ENCODE results near the gene BHMT2. TPM values are rescaled to one million over a fixed set of nuclear protein-coding genes. Genes with fewer than 3 reads are reported as not detected.

BHMT2 gene
- total RNA-seq, 1 donor from 2014 or later = 3.9 TPM

DNA sequence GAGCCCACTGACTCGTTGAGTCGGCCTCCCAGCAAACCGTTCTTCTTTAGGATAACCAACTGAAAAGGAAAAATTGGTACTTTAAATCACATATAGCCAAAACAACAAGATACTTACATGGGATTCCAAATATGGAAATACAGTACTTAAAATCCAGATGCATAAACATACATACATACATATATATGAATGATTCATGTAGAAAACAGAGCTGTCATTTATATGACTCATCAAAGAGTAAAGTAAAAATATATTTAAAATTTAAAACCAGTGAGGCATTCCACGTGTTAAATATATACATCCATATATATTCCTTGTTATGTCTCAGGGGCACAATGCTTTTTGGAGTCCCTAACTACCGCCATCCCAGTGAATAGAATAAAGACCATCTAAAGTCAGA, 36.8 kb upstream of the BHMT2 start:
- no peak for DNase-seq
- Histone ChIP-seq H3K36me3 (no peaks in the 10 kb centered on the region), H3K27me3 (ENCODE audit: low read depth) (no peaks in the 10 kb centered on the region), H3K9me3 (no peaks in the 10 kb centered on the region), H3K4me3 (no peak overlapping the region), H3K4me1 (no peaks in the 10 kb centered on the region), H3K27ac (no peak overlapping the region)
- no peak for TF ChIP-seq CTCF (IDR thresholded peaks at IDR 0.05)
- intact Hi-C loops (cut with DNase I) = no loop called here
- no peak for ATAC-seq

DNA sequence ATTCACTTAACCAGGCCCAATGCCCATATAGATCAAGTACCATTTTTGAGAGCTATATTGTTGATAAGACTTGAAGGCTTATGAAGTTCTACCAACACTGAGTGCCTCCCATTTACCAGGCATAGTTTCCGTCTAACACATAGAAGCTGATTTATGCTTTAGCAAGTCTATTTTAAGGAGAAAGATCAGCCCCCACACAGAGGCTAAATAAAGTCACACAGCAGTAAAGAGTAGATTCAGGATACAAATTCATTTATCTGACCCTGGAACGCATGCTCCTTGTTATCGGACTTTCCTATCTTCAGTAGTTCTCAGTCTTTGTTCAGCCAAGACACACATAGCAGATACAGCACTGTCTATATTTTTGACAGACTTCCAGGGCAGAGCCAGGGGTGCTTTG, 34.3 kb upstream of the BHMT2 start:
- no peak for TF ChIP-seq CTCF (IDR thresholded peaks at IDR 0.05)
- Histone ChIP-seq H3K9me3 (no peaks in the 10 kb centered on the region), H3K4me3 (no peak overlapping the region), H3K36me3 (no peaks in the 10 kb centered on the region), H3K27ac (no peak overlapping the region), H3K4me1 (no peaks in the 10 kb centered on the region), H3K27me3 (ENCODE audit: low read depth) (no peaks in the 10 kb centered on the region)
- no peak for DNase-seq
- no peak for ATAC-seq
- intact Hi-C loops (cut with DNase I) = no loop called here

DNA sequence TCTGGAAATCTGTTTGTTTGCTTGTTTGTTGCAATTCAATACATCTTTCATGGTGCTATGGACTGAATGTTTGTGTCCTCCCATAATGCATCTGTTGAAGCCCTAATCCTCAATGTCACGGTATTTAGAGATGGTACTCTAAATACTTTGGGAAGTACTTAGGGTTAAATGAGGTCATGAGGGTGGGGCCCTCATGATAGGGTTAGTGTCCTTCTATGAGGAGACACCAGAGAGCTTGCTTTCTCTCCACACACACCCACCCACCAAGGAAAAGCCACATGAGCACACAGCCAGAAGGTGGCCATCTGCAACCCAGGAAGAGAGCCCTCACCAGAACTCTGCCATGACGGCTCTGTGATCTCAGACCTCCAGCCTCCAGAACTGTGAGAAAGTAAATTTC, 32.8 kb upstream of the BHMT2 start:
- intact Hi-C loops (cut with DNase I) = no loop called here
- ATAC-seq (no peak), DNase-seq (no peak)
- no peaks in the 10 kb centered on the region for H3K4me1 ChIP-seq
- H3K4me3 ChIP-seq = no peak overlapping the region
- no peaks in the 10 kb centered on the region for H3K36me3 ChIP-seq
- H3K27me3 ChIP-seq (ENCODE audit: low read depth) = no peaks in the 10 kb centered on the region
- TF ChIP-seq CTCF (IDR thresholded peaks at IDR 0.05) = no peak
- H3K9me3 ChIP-seq = no peaks in the 10 kb centered on the region
- H3K27ac ChIP-seq = no peak overlapping the region

DNA sequence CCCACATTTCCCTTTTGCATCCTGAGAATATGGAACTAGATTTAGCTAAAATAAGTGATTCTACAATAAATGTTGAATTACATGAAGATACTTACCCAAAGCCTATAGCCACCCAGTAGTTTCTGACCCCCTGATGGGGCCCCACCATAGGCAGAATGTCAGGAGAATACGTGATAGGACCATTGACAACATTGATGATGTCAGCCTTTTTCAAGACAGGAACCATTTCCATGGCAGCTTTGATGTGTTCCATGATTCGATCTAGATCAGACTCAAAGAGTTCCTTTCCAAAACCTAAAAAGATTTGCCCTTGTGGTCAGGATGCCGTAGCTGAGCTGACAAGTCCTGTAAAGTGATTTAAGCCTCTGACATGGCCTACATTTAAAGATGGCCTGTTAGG, 27.4 kb upstream of the BHMT2 start:
- DNase-seq (no peak), ATAC-seq (no peak)
- no peak for TF ChIP-seq CTCF (IDR thresholded peaks at IDR 0.05)
- Histone ChIP-seq H3K27me3 (ENCODE audit: low read depth) (no peaks in the 10 kb centered on the region), H3K27ac (no peak overlapping the region), H3K36me3 (no peaks in the 10 kb centered on the region), H3K9me3 (no peaks in the 10 kb centered on the region), H3K4me1 (no peaks in the 10 kb centered on the region), H3K4me3 (no peak overlapping the region)
- intact Hi-C loops (cut with DNase I) = no loop called here

DNA sequence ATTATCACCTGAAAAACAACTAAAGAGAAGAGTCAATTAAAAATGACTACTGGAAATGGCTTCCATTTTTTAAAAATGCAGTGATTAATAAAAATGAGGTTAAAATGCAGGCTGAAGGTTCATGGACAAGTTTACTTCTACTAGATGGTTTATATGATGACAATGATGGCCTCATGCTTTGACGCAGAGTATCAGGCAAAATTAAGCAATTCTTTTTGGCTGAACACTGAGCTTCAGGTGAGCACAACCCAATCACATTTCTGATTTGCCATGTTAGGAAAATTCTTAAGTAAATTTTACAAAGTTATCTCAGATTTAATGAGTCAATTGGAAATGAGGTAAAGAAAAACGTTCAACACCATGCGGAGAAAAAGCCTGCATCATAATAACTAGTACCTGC, 22.4 kb upstream of the BHMT2 start:
- ATAC-seq = no peak
- Histone ChIP-seq H3K27me3 (ENCODE audit: low read depth) (no peaks in the 10 kb centered on the region), H3K27ac (no peak overlapping the region), H3K36me3 (no peaks in the 10 kb centered on the region), H3K4me3 (no peak overlapping the region), H3K9me3 (peaks cover 5% of the 10 kb centered on the region), H3K4me1 (no peaks in the 10 kb centered on the region)
- DNase-seq = no peak
- intact Hi-C loops (cut with DNase I) = no loop called here
- TF ChIP-seq CTCF (IDR thresholded peaks at IDR 0.05) = no peak

DNA sequence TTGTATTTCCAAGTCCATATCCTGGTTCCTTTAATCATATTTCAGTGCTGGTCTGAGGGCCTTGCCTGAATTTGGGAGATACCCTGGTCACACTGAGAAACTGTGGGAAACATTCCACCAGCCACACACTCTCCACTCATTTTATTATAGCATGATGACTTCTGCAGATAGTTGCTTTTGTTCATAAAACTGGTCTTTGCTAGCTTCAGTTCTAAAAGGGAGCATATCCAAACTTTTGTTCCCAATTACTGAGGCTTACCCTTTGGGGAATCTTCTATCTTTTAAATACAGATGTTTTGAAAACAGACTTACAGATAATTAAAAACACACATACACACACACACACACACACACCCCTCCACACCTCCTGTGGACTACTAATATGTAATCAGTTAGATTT, 21.1 kb upstream of the BHMT2 start:
- Histone ChIP-seq H3K9me3 (peaks cover 7% of the 10 kb centered on the region), H3K36me3 (no peaks in the 10 kb centered on the region), H3K4me1 (no peaks in the 10 kb centered on the region), H3K27me3 (ENCODE audit: low read depth) (no peaks in the 10 kb centered on the region), H3K27ac (no peak overlapping the region), H3K4me3 (no peak overlapping the region)
- intact Hi-C loops (cut with DNase I) = no loop called here
- ATAC-seq (no peak), DNase-seq (no peak)
- no peak for TF ChIP-seq CTCF (IDR thresholded peaks at IDR 0.05)

Data from lower lobe of right lung (tissue), 2 donors.